ENCODE measurements around the gene RHCE. TPM values are rescaled to one million over a fixed set of nuclear protein-coding genes. Genes with fewer than 3 reads are reported as not detected.

RHCE gene
- total RNA-seq, 1 donor = 2.4 TPM

Other genes starting within 250 kb of the RHCE start
- 12.4 TPM for gene SYF2, start 188.3 kb downstream of the RHCE start, total RNA-seq
- 328 TPM for gene RSRP1, start 173.4 kb downstream of the RHCE start, total RNA-seq
- under 0.01 TPM for gene RHD, start 148.3 kb downstream of the RHCE start, total RNA-seq
- gene TMEM50A, start 82.5 kb downstream of the RHCE start, total RNA-seq = 38.0 TPM
- gene MACO1, start 10.1 kb upstream of the RHCE start, total RNA-seq = 10.8 TPM
- 13.5 TPM for gene LDLRAP1, start 122.8 kb upstream of the RHCE start, total RNA-seq
- gene MAN1C1, start 196.0 kb upstream of the RHCE start, total RNA-seq = 0.54 TPM

Data from hematopoietic multipotent progenitor cell (in vitro differentiated cells).